PFSK-1 (cell line): ENCODE results near the gene NR1I3.

Experiments used
- FOXP2 ChIP-seq: optimal IDR thresholded peaks from 2 replicates; pipeline ENCODE3; 2011; ENCODE audit warnings: borderline replicate concordance, control low read depth, inconsistent platforms; ENCODE audit not compliant: insufficient read depth; ENCODE audit errors: extremely low read length, extremely low read depth
- POLR2AphosphoS5 ChIP-seq: IDR thresholded peaks from 2 replicates; pipeline ENCODE4 v1.6.1; 2012; ENCODE audit warnings: low read depth, mild to moderate bottlenecking, control low read depth, low read length, moderate library complexity
- REST ChIP-seq, 2 experiments: IDR thresholded peaks; 2 replicates each; pipeline versions ENCODE4 v1.6.1 to v1.8.0; 2011 to 2012; ENCODE audit warnings: low read depth in 2 of 2, low read length in 2 of 2, control low read depth in 1 of 2, inconsistent platforms in 1 of 2, mild to moderate bottlenecking in 1 of 2, moderate library complexity in 1 of 2; ENCODE audit not compliant: insufficient read depth in 1 of 2
- SIN3A ChIP-seq: IDR thresholded peaks from 2 replicates; pipeline ENCODE4 v1.6.1; 2012; ENCODE audit warnings: mild to moderate bottlenecking, low read length, moderate library complexity, borderline replicate concordance; ENCODE audit not compliant: insufficient read depth
- TAF1 ChIP-seq: IDR thresholded peaks from 2 replicates; pipeline ENCODE4 v1.6.1; 2012; ENCODE audit warnings: low read length, control low read depth, borderline replicate concordance; ENCODE audit not compliant: insufficient read depth

The NR1I3 gene

GRCh38 chr1:161274874-161275273, 36.9 kb upstream of the NR1I3 start:
- TF ChIP-seq REST (IDR thresholded peaks at IDR 0.05; ENCODE audit: insufficient read depth in 1 of 2, low read depth in 2 of 2, low read length in 2 of 2), result no peak
- TF ChIP-seq SIN3A, result no peak
- no peak for TF ChIP-seq TAF1
- no peak for TF ChIP-seq POLR2AphosphoS5
- no peak for TF ChIP-seq FOXP2

- TF ChIP-seq TAF1 (no peak), POLR2AphosphoS5 (no peak), REST (IDR thresholded peaks at IDR 0.05; ENCODE audit: insufficient read depth in 1 of 2, low read depth in 2 of 2, low read length in 2 of 2) (no peak), FOXP2 (no peak), SIN3A (no peak)
Observed at GRCh38 chr1:161273402-161273801, 35.4 kb upstream of the NR1I3 start.

- TF ChIP-seq FOXP2 (no peak), SIN3A (no peak), POLR2AphosphoS5 (no peak), TAF1 (no peak), REST (IDR thresholded peaks at IDR 0.05; ENCODE audit: insufficient read depth in 1 of 2, low read depth in 2 of 2, low read length in 2 of 2) (no peak)
Observed at GRCh38 chr1:161267321-161267720, 29.3 kb upstream of the NR1I3 start.

- TF ChIP-seq POLR2AphosphoS5 (no peak), FOXP2 (no peak)
Observed at GRCh38 chr1:161266836-161267235, 28.8 kb upstream of the NR1I3 start.

- TF ChIP-seq REST (IDR thresholded peaks at IDR 0.05; ENCODE audit: insufficient read depth in 1 of 2, low read depth in 2 of 2, low read length in 2 of 2) (no peak), POLR2AphosphoS5 (no peak), FOXP2 (no peak)
Observed at GRCh38 chr1:161266202-161266601, 28.2 kb upstream of the NR1I3 start.
